PC-3 (cell line): ENCODE measurements around the gene VDAC1. TPM values are rescaled to one million over a fixed set of nuclear protein-coding genes. Genes with fewer than 3 reads are reported as not detected.

Experiments used
- ATAC-seq: fragments of 200-7000 bp; cut with Tn5 transposase; 2 replicates; pipeline ENCODE4 v1.9.1; 2020; ENCODE audit warnings: mild to moderate bottlenecking, moderate library complexity
- BruUV-seq: library from RNA; stranded (reverse); fragments of 400-500 nt; replicated peaks from 2 replicates; lab custom pipeline; 2021; lab: Mats Ljungman, UMichigan
- CTCF ChIA-PET: fragments of 300-600 bp; sonication (Branson Sonifier 250); formaldehyde crosslinking; loops from one replicate; lab custom pipeline; 2022; ENCODE audit warnings: antibody characterized with exemption; lab: Charles Lee
- POLR2A ChIA-PET: fragments of 300-600 bp; sonication (Branson Sonifier 250); formaldehyde crosslinking; loops from one replicate; lab custom pipeline; 2022; ENCODE audit warnings: antibody characterized with exemption; ENCODE audit not compliant: unreplicated experiment; lab: Charles Lee
- DNase-seq: peaks from one replicate; pipeline ENCODE4 v3.0.0-alpha.2; 2015
- H2AFZ ChIP-seq: fragments of 300-600 bp; sonication (generic); 2 replicates; pipeline ENCODE4 v1.6.0; 2016; ENCODE audit warnings: antibody characterized with exemption, low read length
- H3F3A ChIP-seq: fragments of 300-600 bp; sonication (generic); one replicate; pipeline ENCODE4 v1.6.0; 2017; ENCODE audit warnings: antibody characterized with exemption, low read length, control low read depth, mild to moderate bottlenecking; ENCODE audit not compliant: unreplicated experiment
- H3K27ac ChIP-seq: fragments of 300-600 bp; sonication (generic); 2 replicates; pipeline ENCODE4 v1.5.1; 2016; ENCODE audit warnings: mild to moderate bottlenecking, low read length
- H3K27me3 ChIP-seq: fragments of 300-600 bp; sonication (generic); 2 replicates; pipeline ENCODE4 v1.6.1; 2016; ENCODE audit warnings: low read length, mixed read lengths
- H3K36me3 ChIP-seq: fragments of 300-600 bp; sonication (generic); 2 replicates; pipeline ENCODE4 v1.6.1; 2016; ENCODE audit warnings: low read depth, mixed run types, low read length, mixed read lengths
- H3K4me1 ChIP-seq: fragments of 300-600 bp; sonication (generic); 2 replicates; pipeline ENCODE4 v1.5.1; 2016; ENCODE audit warnings: low read length; ENCODE audit not compliant: insufficient read depth
- H3K4me2 ChIP-seq: fragments of 300-600 bp; sonication (generic); 2 replicates; pipeline ENCODE4 v1.6.0; 2016; ENCODE audit warnings: low read length
- H3K4me3 ChIP-seq: fragments of 300-600 bp; sonication (generic); 2 replicates; pipeline ENCODE4 v1.5.1; 2016; ENCODE audit warnings: mild to moderate bottlenecking, low read length, mixed read lengths
- H3K79me2 ChIP-seq: fragments of 300-600 bp; sonication (generic); 2 replicates; pipeline ENCODE4 v1.6.1; 2017; ENCODE audit warnings: low read length, mixed read lengths
- H3K9ac ChIP-seq: fragments of 300-600 bp; sonication (generic); 2 replicates; pipeline ENCODE4 v1.6.0; 2016; ENCODE audit warnings: mild to moderate bottlenecking, low read length
- H3K9me2 ChIP-seq: fragments of 300-600 bp; sonication (generic); replicated peaks from 2 replicates; pipeline ENCODE4 v1.6.1; 2016; ENCODE audit warnings: mixed run types, low read length, mixed read lengths
- H3K9me3 ChIP-seq: fragments of 300-600 bp; sonication (generic); 2 replicates; pipeline ENCODE4 v1.6.1; 2016; ENCODE audit warnings: low read length, mixed read lengths
- H4K20me1 ChIP-seq: fragments of 300-600 bp; sonication (generic); 2 replicates; pipeline ENCODE4 v1.6.1; 2016; ENCODE audit warnings: low read length, mixed read lengths
- EZH2 ChIP-seq: fragments of 300-600 bp; sonication (generic); IDR thresholded peaks from one replicate; pipeline ENCODE4 v1.6.1; 2017; ENCODE audit warnings: antibody characterized with exemption, mild to moderate bottlenecking, low read length; ENCODE audit not compliant: unreplicated experiment
- EZH2phosphoT487 ChIP-seq: fragments of 300-600 bp; sonication (generic); IDR thresholded peaks from 2 replicates; pipeline ENCODE4 v1.6.1; 2018; ENCODE audit warnings: mild to moderate bottlenecking, antibody characterized with exemption, low read length, borderline replicate concordance
- intact Hi-C: fragments of 100-400 bp; cut with micrococcal nuclease; formaldehyde crosslinking; loops from 2 replicates; pipeline ENCODE4 v1.9.0; 2023
- total RNA-seq: library from RNA; depleted of rRNA; stranded (reverse); fragments of >200 nt; gene quantifications from 2 replicates; pipeline ENCODE4 v1.2.3, GENCODE V29; 2014
- TF ChIP-seq, protein P1 (sequence below): fragments of 300-600 bp; sonication (generic); conservative IDR thresholded peaks from 2 replicates; pipeline ENCODE4 v1.5.1; 2017; ENCODE audit warnings: antibody characterized with exemption, low read depth, mild to moderate bottlenecking, low read length

The VDAC1 gene
- total RNA-seq, 1 experiment from 2014 or later = 220 TPM

DNA sequence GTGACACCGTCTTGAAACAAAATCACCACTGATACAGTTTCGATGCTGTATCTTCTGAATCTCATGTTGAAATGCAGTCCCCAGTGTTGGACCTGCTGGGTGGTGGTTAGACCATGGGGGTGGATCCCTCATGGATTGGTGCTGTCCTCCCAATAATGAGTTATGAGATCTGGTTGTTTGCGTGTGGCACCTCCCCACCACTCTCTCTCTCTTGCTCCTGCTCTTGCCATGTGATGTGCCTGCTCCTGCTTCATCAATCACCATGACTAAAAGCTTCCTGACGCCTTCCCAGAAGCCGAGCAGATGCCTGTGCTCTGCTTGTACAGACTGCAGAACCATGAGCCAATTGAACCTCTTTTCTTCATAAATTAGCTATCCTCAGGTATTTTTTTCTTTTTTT, 21.1 kb downstream of the VDAC1 start:
- Histone ChIP-seq H3K9me2 (no peaks in the 10 kb centered on the region), H3K4me2 (no peak overlapping the region), H3K27me3 (no peaks in the 10 kb centered on the region), H3K9ac (no peak overlapping the region), H3K27ac (no peak overlapping the region), H3K4me1 (no peaks in the 10 kb centered on the region), H3K9me3 (no peaks in the 10 kb centered on the region), H3K79me2 (peaks cover 19% of the 10 kb centered on the region), H4K20me1 (peaks cover 4% of the 10 kb centered on the region; the same call in 1 of the 2 replicates), H3K4me3 (no peak overlapping the region), H3F3A (no peaks in the 10 kb centered on the region), H2AFZ (no peak overlapping the region), H3K36me3 (peaks cover 10% of the 10 kb centered on the region; the same call in 1 of the 2 replicates)
- DNase-seq (no peak), ATAC-seq (no peak)
- ChIA-PET CTCF (no interaction called here), POLR2A (no interaction called here)
- intact Hi-C loops = no loop called here
- no peak for TF ChIP-seq EZH2phosphoT487
- TF ChIP-seq, protein P1, sequence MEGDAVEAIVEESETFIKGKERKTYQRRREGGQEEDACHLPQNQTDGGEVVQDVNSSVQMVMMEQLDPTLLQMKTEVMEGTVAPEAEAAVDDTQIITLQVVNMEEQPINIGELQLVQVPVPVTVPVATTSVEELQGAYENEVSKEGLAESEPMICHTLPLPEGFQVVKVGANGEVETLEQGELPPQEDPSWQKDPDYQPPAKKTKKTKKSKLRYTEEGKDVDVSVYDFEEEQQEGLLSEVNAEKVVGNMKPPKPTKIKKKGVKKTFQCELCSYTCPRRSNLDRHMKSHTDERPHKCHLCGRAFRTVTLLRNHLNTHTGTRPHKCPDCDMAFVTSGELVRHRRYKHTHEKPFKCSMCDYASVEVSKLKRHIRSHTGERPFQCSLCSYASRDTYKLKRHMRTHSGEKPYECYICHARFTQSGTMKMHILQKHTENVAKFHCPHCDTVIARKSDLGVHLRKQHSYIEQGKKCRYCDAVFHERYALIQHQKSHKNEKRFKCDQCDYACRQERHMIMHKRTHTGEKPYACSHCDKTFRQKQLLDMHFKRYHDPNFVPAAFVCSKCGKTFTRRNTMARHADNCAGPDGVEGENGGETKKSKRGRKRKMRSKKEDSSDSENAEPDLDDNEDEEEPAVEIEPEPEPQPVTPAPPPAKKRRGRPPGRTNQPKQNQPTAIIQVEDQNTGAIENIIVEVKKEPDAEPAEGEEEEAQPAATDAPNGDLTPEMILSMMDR = no peak
- TF ChIP-seq EZH2 = no peak
- no TSS peak for BruUV-seq

DNA sequence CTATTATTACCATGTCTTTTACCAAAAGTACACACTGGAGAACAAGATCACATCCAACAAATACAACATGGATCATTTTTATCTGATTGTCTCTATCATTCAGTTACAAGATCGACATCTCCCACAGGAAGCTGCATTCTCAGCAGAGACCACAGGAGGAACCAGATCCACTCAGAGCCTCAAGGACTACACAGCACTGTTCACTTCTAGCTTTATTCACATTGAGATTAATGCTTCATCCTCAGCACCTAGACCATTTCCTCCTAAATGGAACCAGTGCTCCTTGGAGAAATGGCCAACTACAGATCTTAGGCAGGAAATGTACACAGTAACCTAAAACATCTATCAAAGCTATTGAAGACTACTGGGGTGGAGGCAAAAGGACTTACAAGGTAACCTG, 23.1 kb downstream of the VDAC1 start:
- H3K9me2 ChIP-seq = no peaks in the 10 kb centered on the region
- no peaks in the 10 kb centered on the region for H3K9me3 ChIP-seq
- DNase-seq (no peak), ATAC-seq (no peak; the same call in 1 of the 2 replicates)
- H3K36me3 ChIP-seq = peaks cover 9% of the 10 kb centered on the region; the same call in 1 of the 2 replicates
- TF ChIP-seq EZH2 = no peak
- no peak for TF ChIP-seq EZH2phosphoT487
- TF ChIP-seq, protein P1 = no peak
- H3K4me2 ChIP-seq = no peak overlapping the region
- intact Hi-C loops = no loop called here
- BruUV-seq = no TSS peak
- H3K4me3 ChIP-seq = no peak overlapping the region
- H3K79me2 ChIP-seq = peaks cover 11% of the 10 kb centered on the region
- H4K20me1 ChIP-seq = peaks cover 4% of the 10 kb centered on the region; the same call in 1 of the 2 replicates
- no peak overlapping the region for H3K27ac ChIP-seq
- no peak overlapping the region for H2AFZ ChIP-seq
- no peaks in the 10 kb centered on the region for H3K27me3 ChIP-seq
- no peaks in the 10 kb centered on the region for H3K4me1 ChIP-seq
- ChIA-PET POLR2A (no interaction called here), CTCF (no interaction called here)
- no peak overlapping the region for H3K9ac ChIP-seq
- no peaks in the 10 kb centered on the region for H3F3A ChIP-seq

DNA sequence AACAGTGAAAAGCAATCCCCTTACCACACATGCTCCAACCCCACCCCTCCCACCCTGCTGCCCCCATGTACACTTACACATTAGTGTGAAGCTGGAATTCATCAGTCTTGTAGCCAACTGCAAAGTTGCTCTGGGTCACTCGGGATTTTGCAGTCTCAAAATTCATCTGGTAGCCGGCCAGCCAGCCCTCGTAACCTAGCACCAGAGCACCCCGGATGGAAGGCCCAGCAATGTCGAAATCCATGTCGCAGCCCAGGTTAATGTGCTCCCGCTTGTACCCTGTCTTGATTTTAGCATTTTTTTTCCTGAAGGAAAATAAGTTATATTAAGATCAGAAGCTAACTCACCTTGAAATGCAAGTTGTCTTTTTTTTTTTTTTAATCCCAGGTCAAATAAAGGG, 24.1 kb downstream of the VDAC1 start:
- H3K4me3 ChIP-seq = no peak overlapping the region
- ATAC-seq (no peak), DNase-seq (no peak)
- TF ChIP-seq EZH2phosphoT487 (no peak), EZH2 (no peak)
- TF ChIP-seq, protein P1 = no peak
- H3K9ac ChIP-seq = no peak overlapping the region
- H3K4me2 ChIP-seq = no peak overlapping the region
- POLR2A ChIA-PET = no interaction called here
- H3K36me3 ChIP-seq = peaks cover 13% of the 10 kb centered on the region; the same call in 1 of the 2 replicates
- no peaks in the 10 kb centered on the region for H3K9me2 ChIP-seq
- H3K9me3 ChIP-seq = no peaks in the 10 kb centered on the region
- no peak overlapping the region for H3K27ac ChIP-seq
- CTCF ChIA-PET = interaction anchor here (0.8 kb wide), 1 partner anchor 491 kb away, joined by 4 read pairs; no protein-coding TSS in a partner anchor
- peaks cover under 1% of the 10 kb centered on the region for H3K79me2 ChIP-seq
- no peaks in the 10 kb centered on the region for H3K27me3 ChIP-seq
- H3F3A ChIP-seq = no peaks in the 10 kb centered on the region
- intact Hi-C loops = no loop called here
- H2AFZ ChIP-seq = no peak overlapping the region
- no peaks in the 10 kb centered on the region for H3K4me1 ChIP-seq
- no TSS peak for BruUV-seq
- peaks cover 4% of the 10 kb centered on the region; the same call in 1 of the 2 replicates for H4K20me1 ChIP-seq
